ENCODE measurements around the gene VDAC2.
"Not testable (repeated sequence)": the region's sequence is repeated elsewhere in the genome, so short reads cannot be mapped to it uniquely, and the experiment has no call there.

The VDAC2 gene

GRCh38 chr10:75203724-75204123 lies 6.9 kb upstream of the VDAC2 start (continued):
- no peak for TF ChIP-seq SNAI2 (CRISPR knock-in tag; IDR thresholded peaks at IDR 0.05)
- TF ChIP-seq, protein P1, sequence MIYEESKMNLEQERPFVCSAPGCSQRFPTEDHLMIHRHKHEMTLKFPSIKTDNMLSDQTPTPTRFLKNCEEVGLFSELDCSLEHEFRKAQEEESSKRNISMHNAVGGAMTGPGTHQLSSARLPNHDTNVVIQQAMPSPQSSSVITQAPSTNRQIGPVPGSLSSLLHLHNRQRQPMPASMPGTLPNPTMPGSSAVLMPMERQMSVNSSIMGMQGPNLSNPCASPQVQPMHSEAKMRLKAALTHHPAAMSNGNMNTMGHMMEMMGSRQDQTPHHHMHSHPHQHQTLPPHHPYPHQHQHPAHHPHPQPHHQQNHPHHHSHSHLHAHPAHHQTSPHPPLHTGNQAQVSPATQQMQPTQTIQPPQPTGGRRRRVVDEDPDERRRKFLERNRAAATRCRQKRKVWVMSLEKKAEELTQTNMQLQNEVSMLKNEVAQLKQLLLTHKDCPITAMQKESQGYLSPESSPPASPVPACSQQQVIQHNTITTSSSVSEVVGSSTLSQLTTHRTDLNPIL (CRISPR knock-in tag; IDR thresholded peaks at IDR 0.05; ENCODE audit: low read depth) = no peak
- TF ChIP-seq TOX (CRISPR knock-in tag; IDR thresholded peaks at IDR 0.05; ENCODE audit: borderline replicate concordance) = no peak
- no peak for TF ChIP-seq GLIS3 (CRISPR knock-in tag; IDR thresholded peaks at IDR 0.05)
- no peak for TF ChIP-seq ZFP3 (CRISPR knock-in tag; IDR thresholded peaks at IDR 0.05)

DNA sequence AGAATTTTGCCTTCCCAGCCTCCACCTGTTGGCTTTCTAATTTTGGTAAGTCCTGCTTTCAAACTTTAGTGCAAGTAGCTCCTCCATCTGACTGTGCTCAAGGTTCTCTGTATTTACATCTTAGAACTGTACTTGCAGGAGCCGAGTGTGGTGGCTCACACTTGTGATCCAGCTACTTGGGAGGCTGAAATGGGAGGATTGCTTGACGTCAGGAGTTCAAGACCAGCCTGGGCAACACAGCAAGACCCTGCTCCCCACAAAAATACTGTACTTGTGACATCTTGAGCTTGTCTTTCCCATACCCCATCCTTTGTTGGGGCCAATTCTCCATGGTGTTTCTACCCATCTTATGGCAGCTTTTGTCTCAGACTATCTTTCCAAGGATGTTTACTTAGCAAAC lies 4.7 kb upstream of the VDAC2 start:
- TF ChIP-seq TCF4 (CRISPR knock-in tag; IDR thresholded peaks at IDR 0.05; ENCODE audit: borderline replicate concordance) (no peak), ZFP3 (CRISPR knock-in tag; IDR thresholded peaks at IDR 0.05) (no peak), ZC3H10 (CRISPR knock-in tag; IDR thresholded peaks at IDR 0.05) (no peak), ESRRG (CRISPR knock-in tag; IDR thresholded peaks at IDR 0.05) (no peak), ZNF70 (CRISPR knock-in tag; IDR thresholded peaks at IDR 0.05) (no peak), TOX (CRISPR knock-in tag; IDR thresholded peaks at IDR 0.05; ENCODE audit: borderline replicate concordance) (no peak), BACH2 (CRISPR knock-in tag; IDR thresholded peaks at IDR 0.05; ENCODE audit: borderline replicate concordance) (no peak), GLIS3 (CRISPR knock-in tag; IDR thresholded peaks at IDR 0.05) (no peak), ZNF565 (CRISPR knock-in tag; conservative IDR thresholded peaks at IDR 0.05; ENCODE audit: low read depth) (no peak), CSRNP3 (CRISPR knock-in tag; IDR thresholded peaks at IDR 0.05) (no peak)
- TF ChIP-seq, protein P2, sequence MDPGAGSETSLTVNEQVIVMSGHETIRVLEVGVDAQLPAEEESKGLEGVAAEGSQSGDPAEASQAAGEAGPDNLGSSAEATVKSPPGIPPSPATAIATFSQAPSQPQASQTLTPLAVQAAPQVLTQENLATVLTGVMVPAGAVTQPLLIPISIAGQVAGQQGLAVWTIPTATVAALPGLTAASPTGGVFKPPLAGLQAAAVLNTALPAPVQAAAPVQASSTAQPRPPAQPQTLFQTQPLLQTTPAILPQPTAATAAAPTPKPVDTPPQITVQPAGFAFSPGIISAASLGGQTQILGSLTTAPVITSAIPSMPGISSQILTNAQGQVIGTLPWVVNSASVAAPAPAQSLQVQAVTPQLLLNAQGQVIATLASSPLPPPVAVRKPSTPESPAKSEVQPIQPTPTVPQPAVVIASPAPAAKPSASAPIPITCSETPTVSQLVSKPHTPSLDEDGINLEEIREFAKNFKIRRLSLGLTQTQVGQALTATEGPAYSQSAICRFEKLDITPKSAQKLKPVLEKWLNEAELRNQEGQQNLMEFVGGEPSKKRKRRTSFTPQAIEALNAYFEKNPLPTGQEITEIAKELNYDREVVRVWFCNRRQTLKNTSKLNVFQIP (CRISPR knock-in tag; IDR thresholded peaks at IDR 0.05; ENCODE audit: borderline replicate concordance, low read depth) = no peak
- TF ChIP-seq, protein P1 (CRISPR knock-in tag; IDR thresholded peaks at IDR 0.05; ENCODE audit: low read depth) = no peak
- ATAC-seq = no peak

DNA sequence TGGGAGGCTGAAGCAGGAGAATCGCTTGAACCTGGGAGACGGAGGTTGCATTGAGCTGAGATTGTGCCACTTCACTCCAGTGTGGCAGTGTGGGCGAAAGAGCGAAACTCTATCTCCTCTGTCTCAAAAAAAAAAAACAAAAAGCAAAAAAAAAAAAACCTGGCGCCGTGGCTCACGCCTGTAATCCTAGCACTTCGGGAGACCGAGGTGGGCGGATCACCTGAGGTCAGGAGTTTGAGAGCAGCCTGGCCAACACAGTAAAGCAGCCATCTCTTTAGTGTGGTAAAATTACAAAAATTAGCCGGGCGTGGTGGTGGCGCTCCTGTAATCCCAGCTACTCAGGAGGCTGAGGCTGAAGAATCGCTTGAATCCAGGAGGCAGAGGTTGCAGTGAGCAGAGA lies 4.0 kb upstream of the VDAC2 start:
- ATAC-seq = not testable (repeated sequence)

DNA sequence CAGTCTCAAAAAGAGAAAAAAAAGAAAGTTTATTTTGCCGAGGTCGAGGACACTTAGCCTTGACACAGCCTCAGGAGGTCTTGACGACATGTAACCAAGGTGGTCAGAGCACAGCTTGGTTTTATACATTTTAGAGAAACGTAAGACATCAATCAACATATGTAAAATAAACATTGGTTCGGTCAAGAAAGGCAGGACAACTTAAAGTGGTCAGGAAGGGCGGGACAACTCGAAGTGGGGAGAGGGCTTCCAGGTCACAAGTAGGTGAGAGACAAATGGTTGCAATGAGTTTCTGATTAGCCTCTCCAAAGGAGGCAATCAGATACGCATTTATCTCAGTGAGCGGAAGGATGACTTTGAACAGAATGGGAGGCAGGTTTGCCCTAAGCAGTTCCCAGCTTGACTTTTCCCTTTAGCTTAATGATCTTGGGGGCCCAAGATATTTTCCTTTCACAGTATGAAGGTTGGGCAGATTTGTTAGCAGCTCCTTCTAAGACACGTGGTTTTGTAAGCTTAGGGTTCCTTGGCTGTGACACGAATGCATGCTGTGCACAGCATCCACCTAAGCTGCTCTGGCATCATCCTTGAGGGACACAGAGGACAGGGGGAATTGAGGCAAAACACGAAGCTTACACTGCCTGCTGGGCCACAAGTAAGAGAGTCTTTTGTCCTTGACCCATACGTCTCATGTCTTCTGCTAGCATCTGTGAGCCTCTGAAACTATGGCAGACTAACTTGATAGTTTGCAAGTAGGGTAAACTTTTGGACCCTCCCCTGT lies 3.3 kb upstream of the VDAC2 start:
- no peak for ATAC-seq
- TF ChIP-seq ZFP30 (CRISPR knock-in tag; IDR thresholded peaks at IDR 0.05) = no peak
- TF ChIP-seq BACH2 (CRISPR knock-in tag; IDR thresholded peaks at IDR 0.05; ENCODE audit: borderline replicate concordance) = no peak
- TF ChIP-seq, protein P2 (CRISPR knock-in tag; IDR thresholded peaks at IDR 0.05; ENCODE audit: borderline replicate concordance, low read depth) = no peak
- TF ChIP-seq RARB (CRISPR knock-in tag; IDR thresholded peaks at IDR 0.05) = no peak
- TF ChIP-seq, protein P3, sequence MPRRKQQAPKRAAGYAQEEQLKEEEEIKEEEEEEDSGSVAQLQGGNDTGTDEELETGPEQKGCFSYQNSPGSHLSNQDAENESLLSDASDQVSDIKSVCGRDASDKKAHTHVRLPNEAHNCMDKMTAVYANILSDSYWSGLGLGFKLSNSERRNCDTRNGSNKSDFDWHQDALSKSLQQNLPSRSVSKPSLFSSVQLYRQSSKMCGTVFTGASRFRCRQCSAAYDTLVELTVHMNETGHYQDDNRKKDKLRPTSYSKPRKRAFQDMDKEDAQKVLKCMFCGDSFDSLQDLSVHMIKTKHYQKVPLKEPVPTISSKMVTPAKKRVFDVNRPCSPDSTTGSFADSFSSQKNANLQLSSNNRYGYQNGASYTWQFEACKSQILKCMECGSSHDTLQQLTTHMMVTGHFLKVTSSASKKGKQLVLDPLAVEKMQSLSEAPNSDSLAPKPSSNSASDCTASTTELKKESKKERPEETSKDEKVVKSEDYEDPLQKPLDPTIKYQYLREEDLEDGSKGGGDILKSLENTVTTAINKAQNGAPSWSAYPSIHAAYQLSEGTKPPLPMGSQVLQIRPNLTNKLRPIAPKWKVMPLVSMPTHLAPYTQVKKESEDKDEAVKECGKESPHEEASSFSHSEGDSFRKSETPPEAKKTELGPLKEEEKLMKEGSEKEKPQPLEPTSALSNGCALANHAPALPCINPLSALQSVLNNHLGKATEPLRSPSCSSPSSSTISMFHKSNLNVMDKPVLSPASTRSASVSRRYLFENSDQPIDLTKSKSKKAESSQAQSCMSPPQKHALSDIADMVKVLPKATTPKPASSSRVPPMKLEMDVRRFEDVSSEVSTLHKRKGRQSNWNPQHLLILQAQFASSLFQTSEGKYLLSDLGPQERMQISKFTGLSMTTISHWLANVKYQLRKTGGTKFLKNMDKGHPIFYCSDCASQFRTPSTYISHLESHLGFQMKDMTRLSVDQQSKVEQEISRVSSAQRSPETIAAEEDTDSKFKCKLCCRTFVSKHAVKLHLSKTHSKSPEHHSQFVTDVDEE (CRISPR knock-in tag; IDR thresholded peaks at IDR 0.05) = no peak
- TF ChIP-seq CSDC2 (CRISPR knock-in tag; IDR thresholded peaks at IDR 0.05) = no peak
- TF ChIP-seq SNAI2 (CRISPR knock-in tag; IDR thresholded peaks at IDR 0.05) = no peak
- no peak for TF ChIP-seq OSR1 (CRISPR knock-in tag; IDR thresholded peaks at IDR 0.05)
- no peak for TF ChIP-seq ARNTL (CRISPR knock-in tag; IDR thresholded peaks at IDR 0.05; ENCODE audit: borderline replicate concordance, low read depth)
- TF ChIP-seq, protein P1 (CRISPR knock-in tag; IDR thresholded peaks at IDR 0.05; ENCODE audit: low read depth) = no peak
- TF ChIP-seq ZNF8 (CRISPR knock-in tag; IDR thresholded peaks at IDR 0.05) = no peak
- no peak for TF ChIP-seq ZNF565 (CRISPR knock-in tag; conservative IDR thresholded peaks at IDR 0.05; ENCODE audit: low read depth)
- TF ChIP-seq PPARA (CRISPR knock-in tag; IDR thresholded peaks at IDR 0.05; ENCODE audit: borderline replicate concordance) = no peak
- TF ChIP-seq ISL1 (CRISPR knock-in tag; IDR thresholded peaks at IDR 0.05) = no peak
